Breast epithelium (tissue), 3 donors: ENCODE results near the gene PLXNA2.

ENCODE experiments used
- CTCF ChIP-seq, 3 donors: fragments of 450-650 bp; IDR thresholded peaks; one replicate each; pipeline ENCODE4 v1.5.1; 2016 to 2017; ENCODE audit warnings: antibody characterized with exemption in 3 of 3, mild to moderate bottlenecking in 3 of 3, moderate library complexity in 3 of 3
- POLR2AphosphoS5 ChIP-seq, 3 donors: sonication (generic); formaldehyde crosslinking; IDR thresholded peaks; one replicate each; pipeline ENCODE4 v1.6.1; 2017; ENCODE audit warnings: antibody characterized with exemption in 3 of 3

DNA sequence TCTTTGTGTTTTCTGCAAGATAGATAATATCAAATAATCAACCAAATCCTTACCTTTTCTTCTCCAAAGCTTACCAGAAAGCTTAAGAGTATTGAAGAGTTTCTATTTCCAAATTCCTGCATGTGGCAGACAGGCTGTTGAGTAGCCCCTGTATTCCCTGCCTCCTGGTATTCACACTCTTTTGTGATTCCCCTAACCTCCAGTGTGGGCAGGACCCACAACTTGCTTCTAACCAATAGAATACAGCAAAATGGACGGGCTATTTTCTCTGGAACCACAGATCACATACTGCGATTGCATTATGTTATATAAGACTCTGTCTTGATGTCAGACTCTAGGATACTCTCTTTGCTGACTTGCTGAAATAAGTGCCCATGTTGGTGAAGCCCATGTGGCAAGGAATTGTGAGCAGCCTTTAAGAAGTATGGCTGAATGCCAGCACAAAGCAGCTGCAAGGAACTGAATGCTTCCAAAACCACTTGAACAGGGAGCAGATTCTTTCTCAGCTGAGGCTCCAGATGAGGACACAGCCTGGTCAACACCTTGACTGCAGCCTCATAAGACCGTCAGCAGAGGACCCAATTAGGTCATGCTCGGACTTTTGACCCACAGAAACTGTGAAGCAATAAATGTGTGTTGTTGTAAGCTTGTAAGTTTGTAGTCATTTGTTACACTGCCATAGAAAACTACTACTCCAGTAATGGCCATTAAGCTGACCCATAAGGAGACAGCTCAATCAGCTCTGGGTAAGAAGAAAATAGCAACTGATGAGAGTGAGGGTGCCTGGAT, 47.9 kb upstream of the PLXNA2 start:
- TF ChIP-seq CTCF (IDR thresholded peaks at IDR 0.05) (no peak), POLR2AphosphoS5 (IDR thresholded peaks at IDR 0.05) (no peak)
